HG03025 (cell line): ENCODE measurements around the gene PGAP6.
"Not testable (repeated sequence)": the region's sequence is repeated elsewhere in the genome, so short reads cannot be mapped to it uniquely, and the experiment has no call there.

Experiments
- ATAC-seq: cut with Tn5 transposase; IDR thresholded peaks from one replicate; pipeline ENCODE4 v1.9.1; 2021; ENCODE audit warnings: mild to moderate bottlenecking, moderate library complexity; ENCODE audit not compliant: unreplicated experiment, low FRiP score

PGAP6 gene

GRCh38 chr16:381789-382717, at the start of gene PGAP6:
Gene PGAP6 (minus strand): TSS chr16:381978. CDS start chr16:381821, 157 bp downstream.
- peak; percentile 43 for ATAC-seq

GRCh38 chr16:430904-431303, 49.1 kb upstream of the PGAP6 start:
- no peak for ATAC-seq

- ATAC-seq: no peak
These were observed 45.5 kb upstream of the PGAP6 start for GRCh38 chr16:427250-427649.

GRCh38 chr16:426906-427249, 45.1 kb upstream of the PGAP6 start:
- ATAC-seq: no peak

- ATAC-seq: peak; percentile 3
These were observed 44.5 kb upstream of the PGAP6 start for GRCh38 chr16:426115-426905.

GRCh38 chr16:425740-426114, 43.9 kb upstream of the PGAP6 start:
- ATAC-seq: peak; percentile 30

GRCh38 chr16:425082-425718, 43.4 kb upstream of the PGAP6 start, which contains the start of gene RAB11FIP3:
Gene RAB11FIP3 (plus strand): TSS chr16:425649. CDS start chr16:426007, 358 bp downstream.
- peak; percentile 70 for ATAC-seq

GRCh38 chr16:424623-425081, 42.9 kb upstream of the PGAP6 start:
- no peak for ATAC-seq

- no peak for ATAC-seq
These were observed 42.4 kb upstream of the PGAP6 start for GRCh38 chr16:424033-424622.

GRCh38 chr16:422179-422578, 40.4 kb upstream of the PGAP6 start:
- ATAC-seq: not testable (repeated sequence)

- ATAC-seq: not testable (repeated sequence)
These were observed 33.4 kb upstream of the PGAP6 start for GRCh38 chr16:415170-415498.

GRCh38 chr16:414395-415169, 32.8 kb upstream of the PGAP6 start:
- ATAC-seq: no peak

- ATAC-seq: no peak
These were observed 29.9 kb upstream of the PGAP6 start for GRCh38 chr16:411576-412265.

- no peak for ATAC-seq
These were observed 28.9 kb upstream of the PGAP6 start for GRCh38 chr16:410516-411178.

GRCh38 chr16:407253-407652, 25.5 kb upstream of the PGAP6 start:
- no peak for ATAC-seq

- ATAC-seq: no peak
These were observed 24.0 kb upstream of the PGAP6 start for GRCh38 chr16:405548-406506.

- no peak for ATAC-seq
These were observed 23.3 kb upstream of the PGAP6 start for GRCh38 chr16:404971-405486.
